Large intestine (tissue), 3 donors: ENCODE results near the gene ILRUN. TPM values are rescaled to one million over a fixed set of nuclear protein-coding genes. Genes with fewer than 3 reads are reported as not detected.
"Not testable (repeated sequence)": the region's sequence is repeated elsewhere in the genome, so short reads cannot be mapped to it uniquely, and the experiment has no call there.

ENCODE experiments used
- DNase-seq, 2 donors: peaks; one replicate each; pipeline versions ENCODE4 v3.0.0 to v3.0.0-alpha.2; 2013
- H3K27ac ChIP-seq: one replicate; pipeline ENCODE4 v1.5.1; 2013; ENCODE audit warnings: low read length
- H3K27me3 ChIP-seq: 2 replicates; pipeline ENCODE4 v1.6.1; 2013; ENCODE audit warnings: low read length; ENCODE audit not compliant: control insufficient read depth, insufficient read depth
- H3K36me3 ChIP-seq: 2 replicates; pipeline ENCODE4 v1.6.1; 2013; ENCODE audit warnings: low read length; ENCODE audit not compliant: control insufficient read depth, insufficient read depth
- H3K4me1 ChIP-seq: one replicate; pipeline ENCODE4 v1.6.1; 2013; ENCODE audit warnings: low read length; ENCODE audit not compliant: control insufficient read depth, insufficient read depth
- H3K4me3 ChIP-seq: one replicate; pipeline ENCODE4 v1.5.1; 2013; ENCODE audit warnings: low read length
- H3K9me3 ChIP-seq: one replicate; pipeline ENCODE4 v1.6.1; 2013; ENCODE audit warnings: mild to moderate bottlenecking, low read depth, low read length, moderate library complexity; ENCODE audit not compliant: control insufficient read depth
- WGBS: methylation state at CpG from one replicate; pipeline ENCODE4 v1.1.5; 2013; ENCODE audit warnings: low lambda C conversion rate; ENCODE audit not compliant: insufficient coverage; 5-methylcytosine and 5-hydroxymethylcytosine counted together
- polyA plus RNA-seq: library from polyadenylated mRNA; unstranded; fragments of 120-200 nt; gene quantifications from one replicate; pipeline ENCODE4 v1.2.1, GENCODE V29; 2013

The ILRUN gene
- polyA plus RNA-seq, 1 donor, result 44.4 TPM

DNA sequence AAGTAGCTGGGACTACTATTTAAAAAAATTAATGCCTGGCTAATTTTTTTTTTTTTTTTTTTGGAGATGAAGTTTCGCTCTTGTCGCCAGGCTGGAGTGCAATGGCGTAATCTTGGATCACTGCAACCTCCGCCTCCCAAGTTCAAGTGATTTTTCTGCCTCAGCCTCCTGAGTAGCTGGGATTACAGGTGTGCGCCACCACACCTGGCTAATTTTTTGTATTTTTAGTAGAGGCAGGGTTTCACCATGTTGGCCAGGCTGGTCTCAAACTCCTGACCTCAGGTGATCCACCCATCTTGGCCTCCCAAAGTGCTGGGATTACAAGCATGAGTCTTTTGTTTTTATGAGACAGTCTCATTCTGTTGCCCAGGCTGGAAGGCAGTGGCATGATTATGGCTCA is 27.8 kb downstream of the ILRUN start:
- peaks cover 24% of the 10 kb centered on the region for H3K4me1 ChIP-seq
- WGBS, result no CpG with 5 or more reads among the region's 5 CpGs
- not testable (repeated sequence) for H3K36me3 ChIP-seq, H3K4me3 ChIP-seq, H3K9me3 ChIP-seq, H3K27me3 ChIP-seq, DNase-seq, H3K27ac ChIP-seq

DNA sequence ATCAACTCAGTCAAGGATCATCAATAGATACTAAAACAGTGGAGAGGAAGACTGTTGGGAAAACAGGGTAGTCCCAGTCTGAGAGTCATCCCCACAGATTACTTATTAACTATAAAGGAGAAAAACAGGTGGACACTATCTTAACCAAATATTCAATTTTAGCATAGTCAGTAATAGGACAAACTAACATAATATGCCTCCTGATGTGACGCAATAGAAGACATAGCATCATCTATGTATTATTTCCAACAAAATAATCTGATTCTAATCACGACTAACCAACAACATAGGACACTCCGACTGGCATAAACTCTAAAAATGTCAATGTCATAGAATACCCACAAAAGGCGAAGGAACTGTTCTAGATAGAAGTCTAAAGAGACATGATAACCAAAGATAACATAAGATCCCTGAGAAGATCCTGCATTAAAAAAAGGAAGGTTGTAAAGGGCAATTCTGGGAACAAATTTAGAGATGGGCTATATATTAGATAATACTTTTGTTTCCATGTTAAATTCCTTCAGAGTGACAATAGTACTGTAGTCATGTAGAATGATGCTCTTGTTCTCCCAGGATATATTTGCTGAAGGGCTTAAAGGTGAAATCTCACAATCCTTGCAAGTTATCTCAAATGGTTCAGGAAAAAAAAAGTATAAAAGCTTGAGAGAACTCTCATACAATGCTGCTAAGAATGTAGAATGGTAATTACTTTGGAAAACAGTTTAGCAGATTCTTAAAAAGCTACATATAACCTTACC is 28.9 kb downstream of the ILRUN start:
- Histone ChIP-seq H3K36me3 (peaks cover 3% of the 10 kb centered on the region), H3K27me3 (no peaks in the 10 kb centered on the region), H3K4me1 (peaks cover 20% of the 10 kb centered on the region), H3K4me3 (no peak overlapping the region), H3K9me3 (no peaks in the 10 kb centered on the region), H3K27ac (peak overlapping the region; percentile 73)
- DNase-seq, result no peak
- no CpG with 5 or more reads among the region's 4 CpGs for WGBS

DNA sequence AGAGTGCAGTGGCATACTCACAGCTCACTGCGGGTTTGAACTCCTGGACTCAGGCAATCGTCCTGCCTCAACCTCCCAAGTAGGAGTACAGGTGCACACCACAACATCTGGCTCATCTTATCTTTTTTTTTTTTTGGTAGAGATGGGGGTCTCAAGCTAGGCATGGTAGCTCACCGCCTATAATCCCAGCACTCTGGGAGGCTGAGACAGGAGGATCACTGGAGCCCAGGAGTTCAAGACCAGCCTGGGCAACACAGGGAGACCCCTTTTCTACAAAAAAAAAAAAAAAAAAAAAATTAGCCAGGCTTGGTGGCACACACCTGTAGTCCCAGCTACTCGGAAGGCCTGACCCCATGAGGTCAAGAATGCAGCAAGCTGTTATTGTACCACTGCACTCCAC is 31.5 kb downstream of the ILRUN start:
- Histone ChIP-seq H3K27me3 (no peaks in the 10 kb centered on the region), H3K27ac (no peak overlapping the region), H3K36me3 (no peaks in the 10 kb centered on the region), H3K4me3 (no peak overlapping the region), H3K9me3 (no peaks in the 10 kb centered on the region), H3K4me1 (peaks cover 12% of the 10 kb centered on the region)
- DNase-seq, result no peak
- WGBS, result no CpG with 5 or more reads among the region's 4 CpGs

DNA sequence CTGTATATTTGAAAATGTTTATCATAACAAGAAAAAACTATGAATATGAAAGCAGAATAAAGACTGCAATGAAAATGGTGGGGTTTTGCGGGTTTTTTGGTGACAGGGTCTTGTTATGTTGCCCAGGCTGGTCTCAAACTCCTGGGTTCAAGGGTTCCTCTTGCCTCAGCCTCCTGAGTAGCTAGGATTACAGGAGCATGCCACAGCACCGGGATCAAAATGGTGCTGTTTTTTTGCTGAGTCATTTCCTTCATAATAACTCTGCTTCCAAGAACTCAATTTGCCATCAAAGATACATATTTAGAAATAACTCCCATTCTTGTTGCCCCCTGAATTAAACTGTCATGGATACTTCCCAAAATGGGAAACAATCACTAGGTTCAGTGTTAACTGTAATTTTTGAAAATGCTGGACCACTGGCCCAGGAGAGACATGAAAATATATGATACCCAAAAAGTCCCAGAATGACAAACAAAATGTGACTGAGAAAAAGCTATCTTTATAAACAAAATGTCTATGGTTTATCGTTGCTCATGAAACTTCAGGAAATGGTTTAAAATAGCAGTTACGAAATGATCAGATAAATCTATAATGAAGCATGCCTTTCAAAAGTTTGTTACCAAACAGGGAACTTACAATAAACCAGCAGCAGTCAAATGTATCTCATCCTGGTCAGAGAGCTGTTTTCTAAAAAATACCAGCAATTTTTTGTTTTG is 32.2 kb downstream of the ILRUN start:
- H3K36me3 ChIP-seq, result no peaks in the 10 kb centered on the region
- H3K27me3 ChIP-seq, result no peaks in the 10 kb centered on the region
- H3K4me3 ChIP-seq, result no peak overlapping the region
- H3K27ac ChIP-seq, result no peak overlapping the region
- H3K9me3 ChIP-seq, result no peaks in the 10 kb centered on the region
- 100% methylated on average over 1 of the region's 4 CpGs for WGBS
- H3K4me1 ChIP-seq, result peaks cover 12% of the 10 kb centered on the region
- no peak for DNase-seq

DNA sequence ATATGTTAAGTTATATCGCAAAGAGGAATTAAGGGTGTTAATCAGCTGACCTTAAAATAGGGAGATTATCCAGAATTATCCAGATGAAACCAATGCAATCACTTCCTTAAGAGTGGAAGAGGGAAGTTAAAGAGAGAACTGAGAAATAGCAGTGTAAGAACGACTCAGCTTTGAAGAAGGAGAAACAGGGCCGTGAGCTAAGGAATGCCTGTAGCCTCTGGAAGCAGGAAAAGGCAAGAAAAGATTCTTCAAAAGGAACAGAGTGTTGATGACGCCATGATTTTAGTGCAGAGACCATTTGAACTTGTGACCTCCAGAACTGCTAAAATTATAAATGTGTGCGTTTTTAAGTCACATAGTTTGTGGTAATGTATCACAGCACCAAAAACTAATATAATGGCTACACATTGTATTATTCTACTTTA is 32.7 kb downstream of the ILRUN start:
- 96% methylated on average over 3 of the region's 5 CpGs for WGBS
- H3K4me3 ChIP-seq, result no peak overlapping the region
- peaks cover 16% of the 10 kb centered on the region for H3K4me1 ChIP-seq

DNA sequence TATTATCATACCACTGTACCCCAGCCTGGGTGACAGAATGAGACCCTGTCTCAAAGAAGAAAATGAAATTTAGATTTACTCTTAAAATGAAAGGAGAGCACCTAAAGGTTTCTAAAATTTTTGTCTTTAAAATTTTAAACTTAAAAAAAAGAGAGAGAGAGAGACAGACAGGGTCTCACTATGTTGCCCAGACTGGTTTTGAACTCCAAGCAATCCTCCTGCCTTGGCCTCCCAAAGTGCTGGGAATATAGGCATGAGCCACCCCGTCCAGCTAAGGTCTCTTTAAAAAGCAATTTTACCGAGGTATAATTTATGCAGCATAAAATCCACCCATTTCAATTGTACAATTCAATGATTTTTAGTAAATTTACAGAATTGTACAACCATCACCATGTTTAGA is 33.2 kb downstream of the ILRUN start:
- Histone ChIP-seq H3K27me3 (no peaks in the 10 kb centered on the region), H3K4me1 (peaks cover 16% of the 10 kb centered on the region)
- WGBS, result 100% methylated on average over 1 of the region's 2 CpGs

More for the DNA sequence above, 32.7 kb downstream of the ILRUN start:
- Histone ChIP-seq H3K27ac (peak overlapping the region; percentile 6), H3K9me3 (no peaks in the 10 kb centered on the region), H3K27me3 (no peaks in the 10 kb centered on the region), H3K36me3 (no peaks in the 10 kb centered on the region)
- DNase-seq, result no peak

DNA sequence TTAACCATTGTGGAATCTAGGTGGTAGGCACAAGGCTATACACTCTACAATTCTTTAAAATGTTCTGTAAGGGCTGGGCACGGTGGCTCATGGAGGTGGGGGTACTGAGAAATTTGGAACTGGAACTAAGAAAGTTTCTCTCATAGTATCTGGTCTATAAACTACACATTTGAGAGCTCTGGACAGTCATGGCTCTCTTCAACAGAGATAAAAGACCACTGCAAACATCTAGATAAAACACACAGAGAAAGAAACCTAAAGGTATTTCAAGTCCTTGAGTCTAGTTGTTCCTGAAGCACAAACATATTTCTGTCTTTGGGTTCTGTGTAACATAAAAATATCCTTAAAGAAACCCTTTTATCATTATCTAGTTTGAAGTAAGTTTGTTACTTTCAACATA is 35.2 kb downstream of the ILRUN start:
- H3K27ac ChIP-seq, result no peak overlapping the region
- H3K36me3 ChIP-seq, result no peaks in the 10 kb centered on the region
- no peaks in the 10 kb centered on the region for H3K27me3 ChIP-seq
- no CpG with 5 or more reads among the region's 1 CpG for WGBS
- peaks cover 24% of the 10 kb centered on the region for H3K4me1 ChIP-seq
- no peak for DNase-seq
- H3K4me3 ChIP-seq, result no peak overlapping the region
- no peaks in the 10 kb centered on the region for H3K9me3 ChIP-seq

More for the DNA sequence above, 33.2 kb downstream of the ILRUN start:
- H3K4me3 ChIP-seq, result no peak overlapping the region
- no peak for DNase-seq
- no peaks in the 10 kb centered on the region for H3K9me3 ChIP-seq
- no peak overlapping the region for H3K27ac ChIP-seq
- H3K36me3 ChIP-seq, result no peaks in the 10 kb centered on the region

DNA sequence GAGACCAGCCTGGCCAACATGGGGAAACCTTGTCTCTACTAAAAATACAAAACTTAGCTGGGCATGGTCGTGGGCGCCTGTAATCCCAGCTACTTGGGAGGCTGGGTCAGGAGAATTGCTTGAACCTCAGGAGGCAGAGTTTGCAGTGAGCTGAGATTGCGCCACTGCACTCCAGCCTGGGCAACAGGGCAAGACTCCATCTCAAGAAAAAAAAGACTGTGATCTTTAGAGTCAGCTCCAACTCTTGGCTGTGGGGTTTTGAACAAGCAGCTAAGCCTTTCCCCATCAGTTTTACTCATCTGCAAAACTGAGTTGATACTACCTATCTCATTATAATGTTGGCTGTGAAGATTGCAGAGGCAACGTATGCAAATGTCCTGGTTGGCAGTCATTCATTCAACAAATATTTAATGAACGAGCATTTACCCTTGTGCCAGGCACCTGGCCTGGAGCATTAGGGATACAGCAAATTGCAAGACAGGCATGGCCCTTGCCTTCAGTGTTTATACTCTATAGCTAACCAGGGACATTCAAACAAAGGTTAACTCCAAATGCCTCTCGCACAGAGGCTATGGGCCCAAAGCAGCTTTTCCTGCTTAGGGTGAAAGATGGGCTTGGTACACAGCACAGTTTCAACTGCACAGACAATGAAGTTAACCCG is 37.8 kb downstream of the ILRUN start:
- Histone ChIP-seq H3K36me3 (peaks cover 3% of the 10 kb centered on the region), H3K4me3 (no peak overlapping the region), H3K27me3 (no peaks in the 10 kb centered on the region), H3K27ac (peak overlapping the region; percentile 98), H3K4me1 (peaks cover 28% of the 10 kb centered on the region), H3K9me3 (no peaks in the 10 kb centered on the region)
- no CpG with 5 or more reads among the region's 7 CpGs for WGBS
- DNase-seq, result no peak

DNA sequence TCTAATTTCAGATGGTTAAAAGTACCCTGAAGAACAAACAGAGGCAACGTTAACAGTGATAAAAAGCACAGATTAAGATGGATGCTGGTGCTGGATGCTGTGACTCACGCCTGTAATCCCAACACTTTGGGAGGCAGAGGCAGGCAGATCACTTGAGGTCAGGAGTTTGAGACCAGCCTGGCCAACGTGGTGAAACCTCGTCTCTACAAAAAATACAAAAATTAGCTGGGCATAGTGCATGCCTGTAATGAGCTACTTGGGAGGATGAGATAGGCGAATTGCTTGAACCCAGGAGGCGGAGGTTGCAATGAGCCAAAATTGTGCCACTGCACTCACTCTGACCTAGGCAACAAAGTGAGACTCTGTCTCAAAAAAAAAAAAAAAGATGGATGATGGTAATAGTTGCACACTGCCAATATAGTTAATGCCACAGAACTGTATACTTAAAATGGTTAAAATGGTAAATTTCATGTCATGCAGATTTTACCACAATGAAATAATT is 38.5 kb downstream of the ILRUN start:
- H3K4me3 ChIP-seq, DNase-seq, H3K9me3 ChIP-seq, H3K27me3 ChIP-seq, H3K36me3 ChIP-seq: not testable (repeated sequence)
- peak overlapping the region; percentile 98 for H3K27ac ChIP-seq
- 100% methylated on average over 2 of the region's 6 CpGs for WGBS
- peaks cover 28% of the 10 kb centered on the region for H3K4me1 ChIP-seq

DNA sequence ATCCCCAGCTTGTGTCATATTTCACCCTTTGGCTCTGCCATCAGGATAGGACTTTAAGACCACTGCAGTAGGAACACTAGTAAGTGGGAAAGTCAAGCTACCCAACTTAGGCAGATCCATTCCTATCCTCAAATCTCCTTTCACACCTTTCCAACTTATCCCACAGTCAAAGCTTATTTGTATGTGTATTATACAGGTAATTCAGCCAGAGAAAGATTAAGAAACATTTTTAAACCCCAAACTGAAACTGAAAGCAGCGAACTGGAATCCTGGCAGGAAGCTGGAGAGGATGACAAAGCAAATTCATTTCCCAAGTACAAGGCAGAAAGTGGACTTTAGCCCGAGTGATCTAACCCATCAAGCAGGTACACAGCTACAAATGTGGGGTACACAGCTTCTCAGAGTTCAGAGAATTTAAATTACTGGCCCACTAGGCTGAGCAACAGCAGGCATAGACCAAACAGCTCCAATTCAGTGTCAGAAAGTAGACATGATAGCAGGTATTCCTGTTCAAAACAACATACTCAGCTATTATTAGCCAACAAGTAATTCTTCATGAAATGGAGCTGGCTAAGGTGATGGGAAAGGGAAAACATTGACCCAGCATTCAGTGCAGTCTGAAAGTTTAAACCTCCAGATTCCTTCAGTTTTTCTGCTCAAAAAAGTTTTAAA is 39.1 kb downstream of the ILRUN start:
- peaks cover 13% of the 10 kb centered on the region for H3K36me3 ChIP-seq
- no peaks in the 10 kb centered on the region for H3K27me3 ChIP-seq
- peak; percentile 91 to 97 for DNase-seq
- H3K27ac ChIP-seq, result peak overlapping the region; percentile 98
- no CpG with 5 or more reads among the region's 2 CpGs for WGBS
- H3K9me3 ChIP-seq, result no peaks in the 10 kb centered on the region
- H3K4me1 ChIP-seq, result peaks cover 28% of the 10 kb centered on the region
- H3K4me3 ChIP-seq, result peak overlapping the region; percentile 37
